NCI-H2081 treated with DMSO at 0.1 percent for 48 hours (cell line): ENCODE results near the gene HBB.
"Not testable (repeated sequence)": the region's sequence is repeated elsewhere in the genome, so short reads cannot be mapped to it uniquely, and the experiment has no call there.

Experiments used
- DNase-seq: peaks from one replicate; lab custom pipeline; 2025; lab: John Stamatoyannopoulos, UW

HBB gene

DNA sequence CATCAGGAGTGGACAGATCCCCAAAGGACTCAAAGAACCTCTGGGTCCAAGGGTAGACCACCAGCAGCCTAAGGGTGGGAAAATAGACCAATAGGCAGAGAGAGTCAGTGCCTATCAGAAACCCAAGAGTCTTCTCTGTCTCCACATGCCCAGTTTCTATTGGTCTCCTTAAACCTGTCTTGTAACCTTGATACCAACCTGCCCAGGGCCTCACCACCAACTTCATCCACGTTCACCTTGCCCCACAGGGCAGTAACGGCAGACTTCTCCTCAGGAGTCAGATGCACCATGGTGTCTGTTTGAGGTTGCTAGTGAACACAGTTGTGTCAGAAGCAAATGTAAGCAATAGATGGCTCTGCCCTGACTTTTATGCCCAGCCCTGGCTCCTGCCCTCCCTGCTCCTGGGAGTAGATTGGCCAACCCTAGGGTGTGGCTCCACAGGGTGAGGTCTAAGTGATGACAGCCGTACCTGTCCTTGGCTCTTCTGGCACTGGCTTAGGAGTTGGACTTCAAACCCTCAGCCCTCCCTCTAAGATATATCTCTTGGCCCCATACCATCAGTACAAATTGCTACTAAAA is at the start of gene HBB:
Gene HBB, minus strand, starts transcription at position 340 of the 579 bp plus-strand sequence. Its CDS starts 50 bp downstream, at position 290.
- DNase-seq = no peak

GRCh38 chr11:5275369-5276110 is 48.7 kb upstream of the HBB start:
- DNase-seq = no peak

DNA sequence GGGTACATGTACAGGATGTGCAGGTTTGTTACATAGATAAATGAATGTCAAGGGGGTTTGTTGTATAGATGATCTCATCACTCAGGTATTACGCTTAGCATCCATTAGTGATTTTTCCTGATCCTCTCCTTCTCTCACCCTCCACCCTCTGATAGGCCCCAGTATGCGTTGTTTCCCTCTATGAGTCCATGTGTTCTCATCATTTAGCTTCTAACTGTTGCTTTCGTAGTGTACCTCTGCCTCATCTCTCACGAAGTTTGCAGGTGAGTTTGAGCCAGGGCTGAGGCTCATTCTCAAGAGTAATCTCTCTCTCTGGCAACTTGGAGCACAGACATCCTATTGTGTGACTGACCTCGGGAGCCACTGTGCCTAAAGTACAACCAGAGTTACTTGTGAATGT is 47.5 kb upstream of the HBB start:
- DNase-seq = no peak

DNA sequence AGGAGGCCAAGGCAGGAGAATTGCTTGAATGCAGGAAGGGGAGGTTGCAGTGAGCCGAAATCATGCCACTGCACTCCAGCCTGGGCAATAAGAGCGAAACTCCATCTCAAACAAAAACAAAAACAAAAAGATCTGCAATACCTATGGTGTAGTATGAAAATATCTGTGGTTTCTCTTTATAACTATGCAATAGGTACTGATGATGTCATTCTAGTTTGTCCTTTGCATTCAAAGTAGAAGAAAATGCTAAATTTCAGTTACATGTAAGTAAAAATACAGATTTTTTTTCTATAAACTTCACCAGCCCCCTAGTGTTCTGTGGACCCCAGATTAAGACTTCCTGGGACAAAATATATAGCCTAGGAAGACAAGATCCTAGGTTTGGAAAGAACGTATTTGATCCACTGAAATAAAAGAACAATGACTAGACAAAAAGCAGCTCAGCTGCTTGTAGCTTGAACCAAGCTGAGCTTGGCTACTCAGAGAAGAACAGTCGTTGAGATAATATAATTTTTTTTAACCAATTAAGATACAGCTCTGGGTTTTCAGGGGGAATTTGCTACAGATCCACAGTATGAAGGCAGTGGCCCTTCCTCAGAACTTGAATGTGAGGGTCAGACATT is 45.6 kb upstream of the HBB start:
- DNase-seq = no peak

DNA sequence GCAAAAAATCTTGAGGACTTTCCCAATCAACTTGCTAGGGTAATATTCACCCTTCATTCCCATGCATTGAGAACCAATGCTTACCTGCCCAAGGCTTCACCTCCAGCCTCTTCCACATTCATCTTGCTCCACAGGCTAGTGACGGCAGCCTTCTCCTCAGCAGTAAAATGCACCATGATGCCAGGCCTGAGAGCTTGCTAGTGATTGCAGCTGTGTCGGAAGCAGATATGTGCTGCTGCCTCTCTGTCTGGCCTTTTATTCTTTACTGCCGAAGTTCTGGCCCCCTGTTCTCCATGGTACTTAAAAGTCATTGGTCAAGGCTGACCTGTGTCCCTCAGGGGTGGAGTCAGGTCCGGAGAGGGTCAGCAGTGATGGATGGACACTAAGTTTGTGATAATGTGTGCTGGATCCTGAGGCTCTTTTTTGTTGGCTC is 42.9 kb upstream of the HBB start, which contains the start of gene HBE1:
Gene HBE1, minus strand, starts transcription at position 231 of the 433 bp plus-strand sequence. Its CDS starts 55 bp downstream, at position 176.
- DNase-seq = no peak

- DNase-seq = no peak
These were observed 40.2 kb upstream of the HBB start for GRCh38 chr11:5267033-5267563.

- DNase-seq = no peak
These were observed 39.7 kb upstream of the HBB start for GRCh38 chr11:5266609-5267008.

- DNase-seq = no peak
These were observed 39.0 kb upstream of the HBB start for GRCh38 chr11:5265832-5266231.

GRCh38 chr11:5258543-5259262 is 31.8 kb upstream of the HBB start:
- no peak for DNase-seq

- DNase-seq = no peak
These were observed 30.4 kb upstream of the HBB start for GRCh38 chr11:5257296-5257695.

DNA sequence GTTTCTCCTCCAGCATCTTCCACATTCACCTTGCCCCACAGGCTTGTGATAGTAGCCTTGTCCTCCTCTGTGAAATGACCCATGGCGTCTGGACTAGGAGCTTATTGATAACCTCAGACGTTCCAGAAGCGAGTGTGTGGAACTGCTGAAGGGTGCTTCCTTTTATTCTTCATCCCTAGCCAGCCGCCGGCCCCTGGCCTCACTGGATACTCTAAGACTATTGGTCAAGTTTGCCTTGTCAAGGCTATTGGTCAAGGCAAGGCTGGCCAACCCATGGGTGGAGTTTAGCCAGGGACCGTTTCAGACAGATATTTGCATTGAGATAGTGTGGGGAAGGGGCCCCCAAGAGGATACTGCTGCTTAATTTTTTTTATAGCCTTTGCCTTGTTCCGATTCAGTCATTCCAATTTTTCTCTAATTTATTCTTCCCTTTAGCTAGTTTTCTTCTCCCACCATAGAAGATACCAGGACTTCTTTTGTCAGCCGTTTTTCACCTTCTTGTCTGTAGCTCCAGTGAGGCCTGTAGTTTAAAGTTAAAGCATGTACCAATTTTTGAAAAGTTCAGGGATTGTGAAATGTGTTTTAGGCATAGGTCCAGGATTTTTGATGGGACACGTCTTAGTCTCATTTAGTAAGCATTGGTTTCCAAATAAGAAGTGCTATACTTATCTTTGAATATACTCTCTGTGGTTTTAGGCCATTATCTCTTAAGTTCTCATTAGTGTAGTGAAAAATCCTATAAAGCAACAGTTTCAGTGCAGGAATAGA is 28.0 kb upstream of the HBB start, which contains the start of gene HBG2:
Gene HBG2, minus strand, starts transcription at position 136 of the 768 bp plus-strand sequence. Its CDS starts 53 bp downstream, at position 83.
- DNase-seq = not testable (repeated sequence)

GRCh38 chr11:5254023-5254422 is 27.2 kb upstream of the HBB start:
- not testable (repeated sequence) for DNase-seq

- DNase-seq = not testable (repeated sequence)
These were observed 26.6 kb upstream of the HBB start for GRCh38 chr11:5253440-5253839.

DNA sequence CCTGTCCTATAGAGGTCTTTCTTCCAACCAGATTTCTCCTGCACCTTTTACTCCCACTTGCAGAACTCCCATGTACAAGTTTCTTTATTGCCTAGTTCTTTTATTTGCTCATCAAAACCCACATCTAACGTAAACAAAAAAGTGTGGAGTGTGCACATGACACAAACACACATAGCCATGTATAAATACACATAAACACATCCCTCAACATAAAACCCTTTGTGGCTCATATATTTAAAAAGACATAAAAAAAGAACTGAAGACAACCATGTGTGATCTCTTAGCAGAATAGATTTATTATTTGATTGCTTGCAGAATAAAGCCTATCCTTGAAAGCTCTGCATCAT is 26.0 kb upstream of the HBB start:
- DNase-seq = no peak

DNA sequence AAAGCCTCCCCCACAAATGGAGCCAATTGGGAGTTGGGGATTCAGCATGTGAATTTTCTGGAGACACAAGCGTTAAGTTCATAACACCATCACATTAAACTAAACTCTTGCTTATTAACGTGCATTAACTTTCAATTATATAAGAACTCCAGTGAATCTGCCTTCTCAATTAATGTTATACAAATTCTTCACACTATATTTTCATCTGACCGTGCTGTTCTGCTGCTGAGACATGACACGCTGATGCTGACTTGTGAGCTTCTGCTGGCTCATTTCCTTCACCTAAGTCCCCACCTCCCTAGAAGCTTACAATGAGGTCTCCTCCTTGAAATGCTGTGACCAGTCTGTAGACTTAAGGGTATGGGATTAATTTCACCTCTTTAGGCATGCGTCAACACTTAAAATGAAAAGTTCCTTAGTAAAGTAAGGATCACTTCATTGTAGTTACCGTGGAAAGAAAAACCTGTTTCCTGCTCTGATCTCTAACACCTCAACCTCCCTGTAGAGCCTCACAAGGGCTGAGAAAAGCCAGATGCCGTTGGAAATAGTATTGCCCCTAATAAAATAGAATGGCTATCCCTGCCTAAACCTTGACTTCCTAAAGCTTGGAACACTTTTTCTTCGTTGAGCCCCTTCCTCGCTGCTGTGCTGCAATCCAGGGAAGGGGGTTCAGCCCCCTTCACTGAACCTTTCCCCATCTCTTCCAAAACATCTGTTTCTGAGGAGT is 25.5 kb upstream of the HBB start:
- no peak for DNase-seq

DNA sequence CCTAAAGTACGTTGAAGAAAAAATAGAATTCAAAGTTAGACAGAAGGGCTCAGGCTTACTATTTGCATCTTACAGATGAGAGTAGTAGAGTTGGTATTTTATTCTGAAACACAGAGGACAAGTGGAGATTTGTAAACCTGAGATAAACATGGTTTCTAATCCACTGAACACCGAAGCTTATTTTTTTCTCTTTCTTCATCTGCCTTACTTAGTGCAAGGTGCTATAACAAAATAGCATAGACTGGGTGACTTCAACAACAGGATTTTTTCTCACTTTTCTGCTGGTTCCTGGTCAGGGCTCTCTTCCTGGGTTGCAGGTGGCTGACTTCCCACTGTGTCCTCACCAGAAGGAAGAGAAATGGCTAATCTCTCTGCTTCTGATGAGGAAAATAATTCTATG is 24.9 kb upstream of the HBB start:
- DNase-seq = no peak

- no peak for DNase-seq
These were observed 23.8 kb upstream of the HBB start for GRCh38 chr11:5250543-5251204.

GRCh38 chr11:5249807-5250396 is 23.0 kb upstream of the HBB start, which contains the start of gene HBG1:
HBG1 (minus strand) TSS chr11:5249857; CDS start chr11:5249804, 53 bp downstream.
- DNase-seq = not testable (repeated sequence)

GRCh38 chr11:5248498-5248897 is 21.6 kb upstream of the HBB start:
- DNase-seq = not testable (repeated sequence)
